ENCODE results near the gene PPM1L.

Gene PPM1L

GRCh38 chr3:160831401-160831800 lies 75.4 kb downstream of the PPM1L start:
- Histone ChIP-seq H3K27ac (no peak overlapping the region), H3K4me3 (no peak overlapping the region)
- no peak for TF ChIP-seq CTCF (IDR thresholded peaks at IDR 0.05)
- no peak for DNase-seq (ENCODE audit: low spot score)

- Histone ChIP-seq H3K4me3 (no peak overlapping the region), H3K27ac (no peak overlapping the region)
- TF ChIP-seq CTCF (IDR thresholded peaks at IDR 0.05) = no peak
- DNase-seq (ENCODE audit: low spot score) = no peak
Observed at GRCh38 chr3:160837394-160837980, 81.5 kb downstream of the PPM1L start.

DNA sequence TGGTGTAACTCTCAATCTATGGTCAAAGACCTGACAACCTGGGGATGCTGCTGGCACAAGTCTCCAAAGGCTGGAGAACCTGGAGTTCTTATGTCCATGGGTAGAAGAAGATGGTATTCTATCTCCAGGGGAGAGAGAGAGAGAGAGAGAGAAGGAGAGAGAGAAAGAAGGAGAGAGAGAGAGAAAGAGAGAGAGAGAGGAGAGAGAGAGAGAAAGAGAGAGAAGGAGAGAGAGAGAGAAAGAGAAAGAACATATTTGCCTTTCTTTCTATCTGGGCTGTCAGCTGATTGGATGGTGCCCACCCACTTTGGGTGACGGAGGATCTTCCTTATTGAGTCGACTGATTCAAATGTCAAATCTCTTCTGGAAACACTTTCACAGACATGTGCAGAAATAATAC lies 84.6 kb downstream of the PPM1L start:
- no peak overlapping the region for H3K27ac ChIP-seq
- no peak for DNase-seq (ENCODE audit: low spot score)
- TF ChIP-seq CTCF (IDR thresholded peaks at IDR 0.05) = no peak
- H3K4me3 ChIP-seq = no peak overlapping the region

DNA sequence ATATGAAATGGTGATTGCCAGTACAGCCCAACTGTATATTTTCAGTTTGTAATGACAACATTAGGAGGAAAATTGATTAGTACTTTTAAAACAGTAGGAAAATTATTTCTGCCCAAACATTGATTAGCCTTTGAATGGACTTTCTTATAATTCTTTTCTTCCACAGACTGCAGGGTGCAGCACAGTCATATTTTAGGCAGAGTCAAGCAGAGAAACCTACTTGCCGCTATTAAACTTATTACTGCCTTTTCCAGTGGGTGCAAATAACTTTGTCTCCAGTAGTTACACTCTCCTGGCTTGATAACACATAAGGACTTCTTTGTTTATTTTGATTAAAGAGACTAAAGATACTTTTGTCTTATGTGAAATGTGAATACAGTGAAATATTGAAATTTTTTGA lies 85.4 kb downstream of the PPM1L start:
- no peak overlapping the region for H3K27ac ChIP-seq
- TF ChIP-seq CTCF (IDR thresholded peaks at IDR 0.05) = no peak
- DNase-seq (ENCODE audit: low spot score) = no peak
- H3K4me3 ChIP-seq = no peak overlapping the region

DNA sequence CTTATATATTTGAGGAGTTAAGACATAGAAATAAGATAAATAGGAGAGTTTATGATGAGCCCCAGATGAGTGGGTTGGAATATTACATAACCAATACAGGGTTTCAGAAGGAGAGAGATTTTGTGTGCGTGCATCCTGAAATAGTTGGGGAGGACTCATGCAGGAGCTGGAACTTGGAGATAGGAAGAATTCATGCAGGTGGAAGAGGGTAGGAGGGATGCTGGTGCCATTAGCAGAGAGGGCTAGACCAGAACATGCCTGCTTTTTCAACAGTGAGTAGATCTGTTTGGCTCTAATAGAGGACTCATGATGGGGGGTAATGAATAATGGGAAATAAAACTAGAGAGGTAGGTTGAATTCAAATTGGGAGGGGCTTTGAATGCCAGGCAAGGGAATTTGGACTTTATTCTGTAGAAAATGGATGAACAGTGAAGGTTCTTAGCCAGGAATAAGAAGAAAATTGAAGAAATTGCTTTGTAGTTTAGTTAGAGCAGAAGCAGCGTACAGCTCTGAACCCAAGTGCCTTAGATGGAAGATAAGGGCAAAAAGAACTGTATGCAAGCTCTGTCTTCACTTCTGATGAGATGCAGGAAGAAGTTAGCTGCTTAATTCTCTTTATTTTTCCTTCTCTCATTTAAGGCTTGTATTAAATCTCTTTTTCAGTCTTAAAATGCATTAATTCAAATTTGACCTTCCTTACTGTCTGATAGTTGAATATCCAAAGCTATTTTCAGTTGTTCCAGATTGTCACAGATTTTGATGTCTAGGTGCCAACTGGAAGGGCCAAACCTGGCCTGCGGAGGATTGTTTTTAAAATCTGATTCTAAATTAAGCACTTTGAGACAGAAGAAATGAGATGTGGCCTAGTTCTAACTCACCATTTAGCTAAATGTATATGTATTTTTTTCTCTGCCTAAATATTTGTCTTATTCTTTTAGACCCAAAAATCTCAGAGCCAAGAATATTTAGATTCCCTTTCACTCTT lies 86.3 kb downstream of the PPM1L start:
- Histone ChIP-seq H3K4me3 (no peak overlapping the region), H3K27ac (no peak overlapping the region)
- no peak for TF ChIP-seq CTCF (IDR thresholded peaks at IDR 0.05)
- DNase-seq (ENCODE audit: low spot score) = no peak

GRCh38 chr3:160851629-160852210 lies 95.7 kb downstream of the PPM1L start:
- TF ChIP-seq CTCF (IDR thresholded peaks at IDR 0.05) = no peak
- no peak overlapping the region for H3K4me3 ChIP-seq
- no peak overlapping the region for H3K27ac ChIP-seq
- DNase-seq (ENCODE audit: low spot score) = no peak
